GM13977 (cell line): ENCODE results near the gene DLG5.

Experiments used
- DNase-seq: peaks from one replicate; pipeline ENCODE4 v3.0.0; 2012; ENCODE audit warnings: low spot score
- CTCF ChIP-seq: IDR thresholded peaks from 2 replicates; pipeline ENCODE4 v1.5.1; 2012; ENCODE audit warnings: mild to moderate bottlenecking, control low read depth; ENCODE audit not compliant: insufficient read depth; ENCODE audit errors: extremely low read depth, missing control alignments
- in situ Hi-C: fragments of 300-500 bp; cut with MboI; formaldehyde crosslinking; loops from one replicate; pipeline ENCODE4 v1.12.0; 2022; ENCODE audit warnings: low sequenced_read_pairs, low pct_unique_long_range_greater_than_20kb, mixed read lengths, inconsistent platforms; ENCODE audit not compliant: unreplicated experiment

DLG5 gene

GRCh38 chr10:77874872-77875271 lies 51.7 kb downstream of the DLG5 start:
- no peak for DNase-seq
- no peak for TF ChIP-seq CTCF
- in situ Hi-C loops: no loop called here

GRCh38 chr10:77873536-77874380 lies 52.8 kb downstream of the DLG5 start:
- peak; percentile 72 for DNase-seq
- in situ Hi-C loops: no loop called here
- no peak for TF ChIP-seq CTCF

GRCh38 chr10:77872947-77873535 lies 53.5 kb downstream of the DLG5 start:
- in situ Hi-C loops: no loop called here
- no peak for DNase-seq
- TF ChIP-seq CTCF: no peak

- in situ Hi-C loops: no loop called here
- TF ChIP-seq CTCF: no peak
- DNase-seq: no peak
Measured at GRCh38 chr10:77872151-77872946, 54.2 kb downstream of the DLG5 start.

GRCh38 chr10:77869626-77870420 lies 56.7 kb downstream of the DLG5 start:
- in situ Hi-C loops: no loop called here
- no peak for TF ChIP-seq CTCF
- DNase-seq: no peak

GRCh38 chr10:77868523-77868922 lies 58.0 kb downstream of the DLG5 start:
- no peak for DNase-seq
- TF ChIP-seq CTCF: no peak
- in situ Hi-C loops: no loop called here
